Activated T-cell treated with anti-CD3 and anti-CD28 coated beads, Interleukin-2, amount 50 U/mL, for 48 hours (primary cell): ENCODE results near the gene SNRNP70.
A peak's percentile ranks its signal among the peaks of the same experiment; 100 is the strongest.

Source experiments
- DNase-seq, 2 experiments: peaks; one replicate each; pipeline ENCODE4 v3.0.0-alpha.2; 2020

Gene SNRNP70

DNA sequence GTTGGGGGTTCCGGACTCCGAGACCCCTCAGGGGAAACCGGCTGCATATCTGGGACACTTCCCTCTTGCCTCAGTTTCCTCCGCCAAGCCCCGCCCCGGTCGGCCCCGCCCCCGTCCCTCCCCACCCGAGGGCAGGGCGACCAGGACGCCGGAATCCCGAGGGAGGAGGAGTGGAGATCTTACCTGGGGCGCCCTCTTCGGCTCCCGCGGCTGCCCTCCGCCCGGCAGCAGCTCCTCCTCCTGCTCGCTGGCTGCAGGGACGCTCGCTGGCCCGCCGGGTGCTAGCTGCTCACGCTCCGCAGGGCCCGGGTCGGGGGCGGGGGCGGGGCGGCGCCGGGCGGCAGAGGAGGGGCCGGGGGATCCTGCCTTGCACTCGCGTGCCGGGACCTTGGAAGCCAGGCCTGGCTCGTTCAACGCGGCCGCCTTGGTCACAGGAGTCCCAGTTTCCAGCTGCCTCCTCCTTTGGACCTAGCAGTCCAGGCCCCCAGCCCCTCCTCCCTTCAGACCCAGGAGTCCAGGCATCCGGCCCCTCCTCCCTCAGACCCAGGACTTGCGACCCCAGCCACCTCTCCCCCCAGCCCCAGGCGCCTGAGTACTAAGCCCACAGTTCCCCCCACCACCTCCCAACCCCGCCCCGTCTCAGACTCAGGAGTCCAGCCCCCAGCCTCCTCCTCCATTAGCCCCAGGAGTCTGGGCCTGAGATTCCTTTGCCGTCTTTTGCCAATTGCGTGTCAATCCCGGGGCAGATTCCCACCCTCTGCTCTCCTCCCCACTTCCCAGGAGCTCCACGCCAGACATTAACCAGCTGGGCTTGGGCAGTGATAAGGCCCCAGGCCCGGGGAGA, 20.3 kb upstream of the SNRNP70 start, which contains the start of gene NTF4:
TSS of gene NTF4 (minus strand) at position 51 of the 844 bp plus-strand sequence. CDS start 2,821 bp downstream, outside the sequence.
- DNase-seq = no peak

DNA sequence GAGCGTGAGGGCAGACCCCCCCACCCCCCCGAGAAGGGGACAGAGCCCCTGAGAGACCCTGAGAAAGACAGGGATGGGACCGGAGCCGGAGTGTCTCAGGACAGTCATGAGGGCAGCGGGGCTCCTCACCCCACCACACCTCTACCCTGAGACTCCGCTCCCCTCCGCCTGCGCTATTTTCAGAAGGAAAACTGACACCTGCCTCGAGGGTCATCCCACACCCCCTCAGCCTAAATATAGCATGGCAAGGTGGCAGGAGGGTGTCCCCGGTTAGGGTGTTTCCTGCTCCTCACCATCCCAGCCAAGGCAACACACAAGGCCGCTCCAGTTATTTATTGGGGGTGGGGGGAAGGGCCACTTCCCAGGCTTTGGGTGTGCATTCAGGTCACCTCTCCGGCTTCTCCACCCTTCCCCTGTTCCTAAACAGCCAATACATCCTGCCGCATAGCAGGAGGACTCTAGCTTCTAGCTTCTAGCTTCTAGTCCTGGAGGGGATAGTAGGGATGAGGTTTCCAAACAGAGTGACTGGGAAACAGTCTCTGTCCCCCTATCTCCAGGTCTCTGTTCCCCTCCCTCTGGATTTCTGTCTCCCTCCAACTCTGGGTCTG, 19.2 kb upstream of the SNRNP70 start:
- DNase-seq = no peak

DNA sequence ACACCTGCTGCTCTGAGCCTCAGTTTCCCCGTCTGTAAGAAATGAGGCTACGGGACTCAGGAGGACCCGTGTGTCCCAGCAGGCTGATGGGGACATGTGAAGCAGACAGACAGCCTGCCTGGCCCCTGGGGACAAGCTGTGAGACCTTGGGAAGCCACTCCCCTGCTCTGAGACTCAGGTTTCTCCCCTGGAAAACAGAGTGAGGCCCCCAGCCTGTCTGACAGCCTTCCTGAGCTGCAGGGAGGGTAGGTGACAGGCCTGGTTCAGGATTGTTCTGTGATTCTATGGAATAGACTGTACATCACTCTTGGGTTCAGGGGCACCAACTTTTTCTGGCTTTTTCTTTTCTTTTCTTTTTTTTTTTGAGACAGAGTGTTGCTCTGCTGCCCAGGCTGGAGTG, 17.7 kb upstream of the SNRNP70 start:
- no peak for DNase-seq

DNA sequence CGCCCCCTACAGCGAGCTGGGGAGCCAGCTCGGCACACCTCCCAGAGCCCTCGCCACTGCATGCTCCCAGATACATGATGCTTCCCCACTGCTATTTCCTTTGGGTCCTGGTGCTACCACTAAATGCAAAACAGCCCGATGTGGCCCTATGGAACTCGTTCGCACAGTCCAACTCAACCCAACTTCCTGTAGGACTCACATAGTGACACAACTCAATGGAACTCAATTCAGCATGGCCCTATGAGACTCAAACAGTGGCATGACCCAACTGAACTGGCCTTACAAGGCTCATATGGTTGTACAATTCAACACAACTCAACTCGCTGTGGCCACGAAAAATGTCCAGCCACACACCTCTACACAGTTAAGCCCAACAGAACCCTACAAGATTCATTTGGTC, 16.2 kb upstream of the SNRNP70 start:
- DNase-seq = no peak

DNA sequence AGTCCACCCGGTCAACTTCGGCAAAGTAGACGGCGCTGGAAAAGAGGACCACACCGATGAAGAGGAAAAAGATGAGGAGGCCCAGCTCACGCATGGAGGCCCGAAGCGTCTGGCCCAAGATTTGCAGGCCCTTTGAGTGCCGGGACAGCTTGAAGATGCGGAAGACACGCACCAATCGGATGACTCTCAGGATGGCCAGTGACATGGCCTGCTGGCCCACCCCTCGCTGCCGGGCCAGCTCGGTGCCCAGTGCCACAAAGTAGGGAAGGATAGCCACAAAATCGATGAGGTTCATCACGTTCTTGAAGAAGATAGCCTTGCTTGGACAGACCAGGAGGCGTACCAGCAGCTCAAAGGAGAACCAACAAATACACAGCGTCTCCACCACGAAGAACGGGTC, 14.8 kb upstream of the SNRNP70 start:
- DNase-seq = no peak

DNA sequence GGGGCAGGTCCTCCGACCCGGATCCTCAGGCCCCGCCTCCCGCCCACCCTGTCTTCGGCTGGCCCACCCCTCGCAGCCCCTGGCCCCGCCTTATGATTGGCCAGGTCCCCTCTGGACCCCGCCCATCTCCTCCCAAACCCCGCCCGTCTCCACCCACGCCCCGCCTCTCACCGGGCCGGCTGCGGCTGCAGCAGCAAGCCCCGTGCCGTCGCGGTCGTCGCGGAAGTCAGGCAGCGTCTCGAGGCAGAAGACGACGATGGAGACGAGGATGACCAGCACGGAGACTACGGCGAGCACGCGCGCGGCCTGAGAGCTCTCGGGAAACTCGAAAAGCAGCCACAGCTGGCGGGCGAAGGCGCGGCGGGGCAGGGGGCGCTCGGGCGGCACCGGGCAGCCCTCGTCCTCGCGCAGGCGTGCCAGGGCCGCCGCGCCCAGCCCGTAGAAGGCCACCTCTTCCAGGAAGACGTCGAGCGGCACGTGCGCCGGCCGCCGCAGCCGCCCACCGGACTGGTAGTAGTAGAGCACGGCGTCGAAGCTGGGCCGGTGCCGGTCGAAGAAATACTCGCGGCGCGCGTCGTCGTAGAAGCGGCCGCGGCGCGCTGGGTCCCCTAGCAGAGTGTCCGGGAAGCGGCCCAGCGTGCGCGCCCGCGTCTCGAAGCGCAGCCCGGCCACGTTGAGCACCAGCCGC, 13.2 kb upstream of the SNRNP70 start:
- DNase-seq = peak in 1 of 2 experiments; percentile 49

DNA sequence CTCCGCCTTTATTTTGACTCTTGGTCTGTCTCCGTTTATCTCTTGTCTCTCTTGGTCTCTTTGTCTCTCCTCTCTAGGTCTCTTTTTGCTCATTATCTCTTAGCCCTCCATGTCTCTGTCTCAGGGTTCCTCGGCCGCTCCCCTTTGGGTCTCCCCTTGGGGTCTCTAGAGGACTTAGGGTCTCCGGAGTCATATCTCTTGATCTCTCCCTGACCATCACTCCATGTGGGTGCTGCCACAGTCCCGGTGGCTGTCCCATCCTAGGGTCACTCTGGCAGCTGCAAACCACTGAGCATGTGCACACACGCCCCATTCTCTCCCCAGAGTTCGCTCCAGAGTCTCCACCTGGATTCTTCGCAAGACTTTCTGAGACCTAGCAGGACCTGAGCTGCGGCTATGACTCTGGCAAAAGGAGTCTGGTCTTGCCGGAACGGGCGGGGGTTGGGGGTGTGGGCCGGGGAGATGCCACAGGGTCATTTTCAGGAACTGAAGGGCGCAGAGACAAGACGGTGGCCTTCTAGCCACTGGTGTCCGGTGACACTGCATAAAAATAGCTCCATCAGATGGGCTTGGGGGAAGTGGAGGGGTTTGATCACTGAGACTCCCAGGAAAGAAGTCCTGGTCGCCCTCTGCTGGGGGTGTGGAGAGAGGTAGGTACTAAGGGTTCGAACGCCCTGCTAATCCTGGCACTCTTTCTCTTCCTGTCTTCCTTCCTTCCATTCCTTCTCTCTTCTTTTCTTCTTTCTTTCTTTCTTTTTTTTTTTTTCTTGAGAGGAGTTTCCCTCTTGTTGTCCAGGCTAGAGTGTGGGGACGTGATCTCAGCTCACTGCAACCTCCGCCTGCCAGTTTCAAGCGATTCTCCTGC, 11.5 kb upstream of the SNRNP70 start:
- DNase-seq = no peak

DNA sequence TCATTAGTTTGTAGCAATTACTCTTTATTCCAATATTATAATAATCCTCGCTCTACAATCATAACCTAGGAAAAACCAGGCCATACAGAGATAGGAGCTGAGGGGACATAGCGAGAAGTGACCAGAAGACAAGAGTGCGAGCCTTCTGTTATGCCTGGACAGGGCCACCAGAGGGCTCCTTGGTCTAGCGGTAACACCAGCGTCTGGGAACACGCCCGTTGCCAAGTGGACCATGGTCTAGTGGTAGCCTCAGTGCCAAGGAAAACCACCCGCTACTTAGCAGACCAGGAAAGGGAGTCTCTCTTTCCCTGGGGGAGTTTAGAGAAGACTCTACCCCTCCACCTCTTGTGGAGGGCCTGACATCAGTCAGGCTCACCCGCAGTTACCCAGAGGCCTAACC, 10.4 kb upstream of the SNRNP70 start:
- DNase-seq = peak; percentile 48 to 52

DNA sequence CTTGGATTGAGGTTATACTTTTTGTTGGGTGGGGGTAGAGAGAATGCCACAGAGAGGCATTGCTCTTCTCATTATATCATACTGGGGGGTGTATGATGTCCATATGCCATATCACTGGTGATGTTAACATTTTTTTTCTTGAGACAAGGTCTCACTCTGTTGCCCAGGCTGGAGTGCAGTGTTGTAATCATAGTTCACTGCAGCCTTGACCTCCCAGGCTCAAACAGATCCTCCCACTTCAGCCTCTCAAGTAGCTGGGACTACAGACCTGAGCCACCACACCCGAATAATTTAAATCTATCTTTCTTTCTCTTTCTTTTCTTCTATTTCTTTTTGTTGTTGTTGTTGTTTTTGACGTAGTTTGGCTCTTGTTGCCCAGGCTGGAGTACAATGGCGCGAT, 4.9 kb upstream of the SNRNP70 start:
- no peak for DNase-seq

DNA sequence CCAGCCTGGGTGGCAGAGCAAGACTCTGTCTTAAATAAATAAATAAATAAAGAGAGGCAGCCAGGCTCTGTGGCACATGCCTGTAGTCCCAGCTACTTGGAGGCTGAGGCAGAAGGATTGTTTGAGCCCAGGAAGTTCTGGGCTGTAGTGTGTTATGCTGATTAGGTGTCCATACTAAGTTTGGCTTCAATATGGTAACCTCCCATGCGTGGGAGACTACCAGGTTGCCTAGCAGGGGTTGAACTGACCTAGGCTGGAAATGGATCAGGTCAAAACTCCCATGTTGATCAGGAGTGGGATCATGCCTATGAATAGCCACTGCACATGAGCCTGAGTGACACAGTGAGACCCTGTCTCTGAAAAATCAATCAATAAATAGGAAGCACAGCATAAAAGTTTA, 4.0 kb upstream of the SNRNP70 start:
- DNase-seq = no peak

DNA sequence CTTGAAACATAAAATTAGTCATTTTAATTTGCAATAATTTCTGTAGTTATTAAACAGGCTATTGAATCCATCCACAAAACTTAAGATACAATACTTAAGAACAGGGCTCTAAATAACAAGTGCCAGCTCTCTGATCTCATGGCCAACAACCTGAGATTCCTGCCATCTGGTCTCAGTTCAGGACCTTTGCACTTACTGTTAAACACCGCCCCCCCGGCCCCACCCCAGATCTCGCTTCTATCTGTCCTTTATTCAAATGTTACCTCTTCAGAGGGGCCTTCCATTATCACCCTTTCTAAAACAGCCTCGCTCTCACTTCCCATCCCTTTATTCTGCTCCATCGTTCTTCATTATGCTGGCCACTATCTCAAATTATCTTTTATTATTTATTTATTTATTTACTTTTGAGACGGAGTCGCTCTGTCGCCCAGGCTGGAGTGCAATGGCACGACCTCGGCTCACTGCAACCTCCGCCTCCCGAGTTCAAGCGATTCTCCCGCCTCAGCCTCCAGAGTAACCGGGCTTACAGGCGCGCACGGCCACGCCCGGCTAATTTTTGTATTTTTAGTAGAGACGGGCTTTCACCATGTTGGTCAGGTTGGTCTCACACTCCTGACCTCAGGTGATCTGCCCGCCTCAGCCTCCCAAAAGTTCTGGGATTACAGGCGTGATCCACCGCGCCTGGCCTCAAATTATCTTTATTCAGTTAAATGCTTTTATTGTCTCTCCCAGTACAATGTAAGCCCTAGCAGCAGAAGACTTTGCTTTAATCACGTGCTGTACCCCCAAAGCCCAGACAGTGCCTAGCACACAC, 838 bp upstream of the SNRNP70 start:
- DNase-seq = no peak

DNA sequence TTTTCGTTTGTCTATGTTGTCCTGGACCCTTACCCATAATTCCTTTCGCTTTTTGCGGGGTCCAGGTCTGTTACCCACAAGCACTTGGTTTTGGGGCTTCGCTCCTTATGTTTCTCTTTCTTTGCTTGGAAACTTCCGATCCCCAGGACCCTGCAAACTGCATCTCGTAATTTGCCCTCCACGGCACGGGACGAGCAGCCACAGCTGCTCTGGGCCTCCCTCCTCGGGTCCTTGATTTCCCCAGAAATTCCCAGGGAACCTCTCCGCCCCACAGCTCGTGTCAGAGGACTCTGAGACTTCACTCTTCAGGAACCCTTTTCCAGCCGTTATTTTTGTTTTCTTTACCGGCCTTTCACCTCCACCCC, 599 bp downstream of the SNRNP70 start:
- DNase-seq = no peak

DNA sequence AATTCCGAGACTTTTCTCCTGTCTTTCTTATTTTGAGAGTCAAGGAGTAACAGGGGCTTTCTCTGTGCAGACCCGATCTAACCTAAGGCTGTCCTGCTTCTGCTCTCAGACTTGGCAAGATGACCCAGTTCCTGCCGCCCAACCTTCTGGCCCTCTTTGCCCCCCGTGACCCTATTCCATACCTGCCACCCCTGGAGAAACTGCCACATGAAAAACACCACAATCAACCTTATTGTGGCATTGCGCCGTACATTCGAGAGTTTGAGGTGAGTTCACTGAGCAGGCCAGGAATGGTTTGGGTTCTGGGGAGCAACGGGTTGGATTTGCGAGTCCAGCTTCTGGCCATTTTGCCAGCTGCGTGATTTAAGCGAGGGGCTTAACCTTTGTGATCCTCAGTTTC, 1.0 kb downstream of the SNRNP70 start:
- DNase-seq = no peak

DNA sequence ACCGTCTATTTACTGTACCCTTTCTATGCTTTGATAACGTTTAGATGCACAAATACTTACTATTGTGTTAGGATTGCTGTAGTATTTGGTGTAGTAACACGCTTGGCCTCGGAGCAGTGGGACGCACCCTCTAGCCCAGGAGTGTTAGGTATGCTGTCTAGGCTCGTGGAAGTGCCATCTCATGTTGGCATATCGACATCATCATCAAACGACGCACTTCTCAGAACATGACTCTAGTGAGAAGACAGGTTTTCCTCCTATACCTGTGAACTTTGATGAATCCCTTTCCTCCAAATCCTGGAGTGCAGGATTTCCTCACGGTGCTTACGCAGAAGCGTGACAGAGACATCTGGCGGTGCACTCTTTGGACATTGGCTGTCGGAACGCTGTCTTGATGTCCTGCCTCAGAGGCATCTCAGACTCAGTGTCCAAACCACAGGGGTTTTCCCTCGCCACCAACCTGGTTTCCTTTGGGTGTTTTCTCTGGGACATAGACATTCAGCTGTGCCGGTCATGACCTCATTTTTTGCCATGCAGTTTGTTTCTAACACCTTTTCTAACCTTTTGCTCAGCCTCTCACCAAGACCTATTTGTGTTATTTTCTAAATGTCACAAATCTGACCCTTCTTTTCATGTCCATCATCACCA, 6.3 kb downstream of the SNRNP70 start:
- no peak for DNase-seq

DNA sequence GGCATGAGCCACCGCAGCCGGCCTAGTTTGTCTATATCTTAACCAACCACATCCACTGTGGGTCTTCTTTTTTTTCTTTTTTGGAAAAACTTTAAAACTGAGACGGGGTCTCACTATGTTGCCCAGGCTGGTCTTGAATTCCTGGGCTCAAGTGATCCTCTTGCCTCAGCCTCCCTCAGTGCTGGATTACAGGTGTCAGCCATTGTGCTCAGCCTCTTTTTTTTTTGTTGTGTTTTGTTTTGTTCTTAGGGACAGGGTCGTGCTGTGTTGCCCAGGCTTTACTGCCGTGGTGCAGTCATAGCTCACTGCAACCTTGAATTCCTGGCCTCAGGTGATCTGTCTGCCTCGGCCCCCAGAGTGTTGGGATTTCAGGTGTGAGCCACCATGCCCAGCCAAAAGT, 7.4 kb downstream of the SNRNP70 start:
- no peak for DNase-seq

DNA sequence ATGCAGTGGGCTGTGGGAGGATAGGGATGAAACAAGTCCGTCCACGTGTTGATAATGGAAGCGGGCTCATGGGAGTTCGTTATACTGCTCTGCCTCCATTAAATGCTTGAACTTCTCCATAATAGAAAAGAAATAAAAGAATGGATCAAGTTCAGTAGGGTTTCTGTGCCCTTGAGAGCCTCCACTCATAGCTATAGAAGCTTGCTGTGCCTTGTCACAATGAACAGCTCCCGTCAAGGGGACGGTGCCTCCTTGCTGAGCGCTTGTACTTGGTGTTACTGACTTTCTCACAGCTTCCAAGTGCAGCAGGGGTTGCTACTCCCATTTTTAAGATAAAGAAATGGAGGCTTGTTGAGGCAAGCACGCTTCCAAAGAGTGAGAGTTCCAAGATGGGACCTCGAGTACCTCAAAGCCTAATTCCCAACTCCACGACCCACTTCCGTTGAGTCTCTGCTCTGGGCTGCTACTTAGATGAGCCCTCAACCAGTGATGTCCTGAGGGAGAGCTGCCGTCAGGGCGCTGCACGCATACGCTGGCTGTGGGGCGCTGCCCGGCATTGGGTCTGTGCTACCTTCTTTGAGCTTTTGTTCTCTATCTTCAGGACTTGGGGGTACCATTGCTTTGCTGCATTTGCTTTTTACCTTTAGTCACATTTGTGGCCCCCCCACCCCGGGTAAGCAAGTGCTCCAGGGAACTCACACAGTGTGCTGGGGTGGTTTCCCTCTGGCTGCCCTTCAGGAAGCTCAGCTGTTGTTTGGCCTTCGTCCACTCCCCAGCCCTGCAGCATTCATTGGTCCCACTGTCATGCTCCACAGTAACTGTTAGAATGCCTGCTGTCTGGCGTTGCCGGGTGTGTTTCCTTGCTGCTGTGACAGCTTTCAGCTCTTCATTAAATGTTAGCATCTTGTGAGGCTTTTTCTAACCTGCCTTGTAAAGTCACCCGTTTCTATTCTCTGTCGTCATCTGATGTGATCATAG, 9.5 kb downstream of the SNRNP70 start:
- DNase-seq = no peak

DNA sequence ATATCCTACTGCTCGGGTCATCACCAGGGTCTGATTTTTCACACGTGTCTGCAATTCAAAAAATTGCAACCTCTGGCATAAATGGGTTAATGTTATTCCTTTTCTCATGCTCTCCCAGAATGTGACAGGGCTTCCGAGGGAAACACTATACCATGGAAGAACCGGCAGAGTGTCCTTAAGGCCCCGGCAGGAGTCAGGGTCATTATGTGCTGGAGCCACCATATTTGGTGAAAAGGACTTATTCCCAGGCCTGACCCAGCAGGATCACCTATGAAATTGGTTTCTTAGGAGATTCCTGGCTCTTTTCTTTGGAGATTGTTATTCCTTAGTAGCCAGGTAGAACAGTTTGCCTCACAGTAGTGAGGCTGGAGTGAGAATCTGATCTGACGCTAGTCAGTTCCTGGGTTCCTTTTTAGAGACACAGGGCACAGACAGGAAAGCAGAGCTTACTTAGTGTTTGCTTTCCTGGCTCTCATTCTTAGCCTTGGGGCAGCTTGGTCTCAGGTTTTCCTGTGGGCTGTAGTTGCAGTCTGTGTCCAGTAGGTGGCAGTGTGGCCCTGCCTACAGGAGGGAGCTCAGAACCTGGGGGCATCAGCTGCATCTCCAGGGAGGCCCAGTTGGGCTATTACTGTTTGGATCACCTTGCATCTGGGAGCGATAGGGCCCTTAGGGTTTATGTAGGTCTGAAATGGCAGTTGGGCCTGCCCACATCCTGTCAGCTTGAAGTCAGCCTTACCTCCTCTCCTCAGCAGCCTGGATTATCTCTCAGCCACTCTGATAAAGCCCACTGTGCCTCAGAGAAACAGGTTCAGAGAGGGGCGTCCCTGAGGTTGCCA, 12.4 kb downstream of the SNRNP70 start:
- peak; percentile 81 to 84 for DNase-seq

DNA sequence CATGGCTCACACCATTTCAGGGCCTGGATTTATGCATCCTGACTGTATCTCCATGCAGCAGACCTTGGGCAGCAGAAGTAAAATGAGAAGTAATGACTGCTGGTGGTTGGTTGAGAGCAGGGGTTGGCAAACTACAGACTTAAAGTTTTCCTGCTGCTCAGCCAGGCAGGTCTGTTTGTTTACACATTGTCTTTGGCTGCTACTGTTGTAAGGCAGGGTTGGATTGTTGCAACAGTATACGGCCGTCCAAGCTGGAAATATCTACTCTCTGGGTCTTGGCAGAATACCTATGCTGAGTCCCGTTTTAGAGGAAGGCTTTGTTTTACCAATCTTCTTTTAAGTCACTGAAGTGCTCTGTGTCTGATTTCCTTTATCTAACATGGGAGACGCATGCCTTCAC, 13.5 kb downstream of the SNRNP70 start:
- no peak for DNase-seq

DNA sequence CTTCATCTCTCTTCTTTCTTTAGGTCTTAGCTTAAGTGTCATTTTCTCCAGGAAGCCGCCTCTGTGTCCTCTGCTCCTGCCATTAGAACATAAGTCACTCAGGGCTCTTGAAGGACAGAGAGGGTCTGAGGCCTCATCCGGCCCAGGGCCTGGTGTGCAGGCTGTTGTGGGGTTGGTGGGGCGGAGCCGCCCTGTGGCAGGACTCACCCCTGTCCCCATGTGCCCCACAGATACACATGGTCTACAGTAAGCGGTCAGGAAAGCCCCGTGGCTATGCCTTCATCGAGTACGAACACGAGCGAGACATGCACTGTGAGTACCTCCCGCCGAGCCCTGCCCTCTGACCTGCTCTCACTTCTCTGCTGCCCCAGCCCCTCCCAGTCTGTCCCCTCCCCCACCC, 15.9 kb downstream of the SNRNP70 start:
- DNase-seq = no peak
